ENCODE measurements around the gene C18orf32. TPM values are rescaled to one million over a fixed set of nuclear protein-coding genes. Genes with fewer than 3 reads are reported as not detected.
"Not testable (repeated sequence)": the region's sequence is repeated elsewhere in the genome, so short reads cannot be mapped to it uniquely, and the experiment has no call there.

C18orf32 gene
- 49.3 TPM for total RNA-seq
- long read RNA-seq, full-length matches to known transcripts: 51 of 64 reads
- long read RNA-seq, partial matches to known transcripts: 1 of 64 reads
- long read RNA-seq, other reads (novel, unspliced or antisense): 12 of 64 reads

DNA sequence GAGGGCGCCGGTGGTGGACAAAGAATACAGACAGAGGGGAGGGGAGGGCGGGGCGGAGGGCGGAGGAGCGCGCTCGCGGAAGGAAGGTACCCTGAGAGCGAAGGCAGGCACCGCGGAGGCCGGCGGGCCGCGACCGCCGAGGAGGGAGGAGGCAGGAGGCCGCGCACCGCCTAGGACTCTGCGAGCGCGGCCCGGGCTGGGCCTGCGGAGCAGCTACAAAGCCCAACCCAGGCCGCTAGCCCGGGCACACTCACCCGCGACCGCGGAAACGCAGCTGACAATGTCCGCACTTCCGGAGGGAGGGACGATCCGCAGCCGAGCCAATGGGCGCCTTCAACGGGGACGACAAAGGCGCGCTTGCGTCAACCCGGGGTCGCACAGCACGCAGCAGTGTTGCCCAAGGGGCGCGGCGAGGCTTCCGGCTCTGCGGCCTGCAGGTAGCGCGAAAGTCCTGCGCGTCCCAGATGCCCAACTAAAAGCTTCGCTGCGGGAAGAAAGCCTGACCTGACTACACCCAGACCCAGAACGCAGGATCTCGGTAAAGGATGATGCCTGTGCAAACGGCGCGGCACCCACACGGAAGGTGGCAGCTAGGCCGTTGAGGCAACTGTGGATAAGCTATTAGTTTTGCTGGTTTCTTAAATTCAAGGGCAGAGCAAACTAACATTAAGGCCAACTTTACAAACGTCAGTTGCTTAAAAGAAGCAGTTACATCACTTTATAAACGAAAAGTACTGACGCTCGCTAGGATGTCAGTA lies at the start of gene C18orf32:
TSS of gene C18orf32 (minus strand) at position 282 of the 758 bp plus-strand sequence. CDS start 3,486 bp downstream, outside the sequence.
- intact Hi-C loops (cut with micrococcal nuclease): no loop called here
- DNase-seq: peak; percentile 97

GRCh38 chr18:49534846-49535601 lies 48.0 kb upstream of the C18orf32 start:
- DNase-seq (no peak), ATAC-seq (no peak)
- intact Hi-C loops (cut with micrococcal nuclease): no loop called here

More for the DNA sequence above, at the start of gene C18orf32:
- peak; percentile 99 for ATAC-seq

DNA sequence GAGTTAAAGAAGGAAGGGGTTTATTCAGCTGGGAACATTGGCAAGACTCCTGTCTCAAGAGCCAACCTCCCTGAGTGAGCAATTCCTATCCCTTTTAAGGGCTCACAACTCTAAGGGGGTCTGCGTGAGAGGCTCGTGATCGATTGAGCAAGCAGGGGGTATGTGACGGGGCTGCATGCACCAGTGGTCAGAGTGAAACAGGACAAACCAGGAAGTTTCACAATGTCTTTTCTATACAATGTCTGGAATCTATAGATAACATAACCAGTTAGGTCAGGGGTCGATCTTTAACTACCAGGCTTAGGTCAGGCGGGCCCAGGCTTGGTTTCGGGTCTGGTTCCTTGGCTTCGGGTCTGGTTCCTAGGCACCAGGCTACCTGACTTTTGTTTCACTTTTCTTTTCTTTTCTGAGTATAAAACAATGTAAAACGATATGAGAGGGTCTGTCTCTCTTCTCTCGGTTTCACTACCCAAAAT lies 44.7 kb upstream of the C18orf32 start:
- no peak for ATAC-seq
- intact Hi-C loops (cut with micrococcal nuclease): no loop called here
- DNase-seq: no peak

DNA sequence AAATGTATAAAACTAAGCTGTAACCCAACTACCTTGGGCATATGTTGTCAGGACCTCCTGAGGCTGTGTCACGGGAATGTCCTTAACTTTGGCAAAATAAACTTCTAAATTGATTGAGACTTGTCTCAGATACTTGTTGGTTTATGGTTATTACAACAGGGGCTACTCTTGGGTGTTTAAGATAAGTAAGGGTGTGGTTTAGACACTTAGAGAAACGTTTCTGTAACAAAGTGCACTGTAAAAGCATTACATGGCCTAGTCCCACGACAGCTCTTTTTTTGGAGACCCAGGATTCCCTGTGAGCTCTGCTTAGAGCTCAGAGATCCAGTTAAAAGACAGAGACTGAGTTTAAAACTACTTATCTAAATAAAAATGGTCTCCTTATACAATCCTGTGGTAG lies 42.6 kb upstream of the C18orf32 start:
- intact Hi-C loops (cut with micrococcal nuclease): no loop called here

GRCh38 chr18:49527631-49528327 lies 40.7 kb upstream of the C18orf32 start:
- intact Hi-C loops (cut with micrococcal nuclease): no loop called here
- ATAC-seq: no peak

More for the DNA sequence above, 42.6 kb upstream of the C18orf32 start:
- ATAC-seq (no peak), DNase-seq (no peak)

GRCh38 chr18:49525981-49526380 lies 38.9 kb upstream of the C18orf32 start:
- ATAC-seq (no peak), DNase-seq (no peak)
- intact Hi-C loops (cut with micrococcal nuclease): no loop called here

More at GRCh38 chr18:49527631-49528327, 40.7 kb upstream of the C18orf32 start:
- no peak for DNase-seq

DNA sequence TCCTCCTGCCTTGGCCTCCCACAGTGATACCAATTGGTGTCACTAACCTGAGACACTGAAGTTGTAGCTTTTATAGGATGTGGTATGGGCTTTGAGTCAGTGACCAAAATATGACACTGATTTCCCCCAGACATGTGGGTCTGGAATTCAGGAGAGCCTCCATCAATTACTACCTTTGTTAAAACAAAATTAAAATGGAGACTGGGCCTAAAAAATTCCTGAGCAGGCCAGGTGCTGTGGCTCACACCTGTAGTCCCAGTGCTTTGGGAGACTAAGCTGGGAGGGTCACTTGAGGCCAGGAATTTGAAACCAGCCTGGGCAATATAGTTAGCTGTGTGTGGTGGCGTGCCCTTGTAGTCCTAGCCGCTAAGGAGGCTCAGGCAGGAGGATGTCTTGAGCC lies 37.9 kb upstream of the C18orf32 start:
- DNase-seq (no peak), ATAC-seq (no peak)
- intact Hi-C loops (cut with micrococcal nuclease): no loop called here

- DNase-seq (no peak), ATAC-seq (no peak)
- intact Hi-C loops (cut with micrococcal nuclease): no loop called here
These were observed 37.3 kb upstream of the C18orf32 start for GRCh38 chr18:49524349-49524748.

DNA sequence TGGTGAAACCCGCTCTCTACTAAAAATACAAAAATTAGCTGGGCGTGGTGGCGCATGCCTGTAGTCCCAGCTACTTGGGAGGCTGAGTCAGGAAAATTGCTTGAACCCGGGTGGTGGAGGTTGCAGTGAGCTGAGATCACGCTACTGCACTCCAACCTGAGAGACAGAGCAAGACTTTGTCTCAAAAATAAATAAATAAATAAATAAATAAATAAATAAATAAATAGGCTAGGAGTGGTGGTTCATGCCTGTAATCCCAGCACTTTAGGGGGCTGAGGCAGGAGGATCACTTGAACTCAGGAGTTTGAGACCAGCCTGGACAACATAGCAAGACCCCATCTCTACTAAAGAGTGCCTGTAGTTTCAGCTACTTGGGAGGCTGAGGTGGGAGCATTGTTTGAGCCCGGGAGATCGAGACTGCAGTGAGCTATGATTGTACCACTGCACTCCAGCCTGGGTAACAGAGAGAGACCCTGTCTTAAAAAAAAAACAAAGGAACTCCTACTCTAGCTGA lies 36.6 kb upstream of the C18orf32 start:
- DNase-seq; ATAC-seq; intact Hi-C loops (cut with micrococcal nuclease): not testable (repeated sequence)

GRCh38 chr18:49521216-49521835 lies 34.3 kb upstream of the C18orf32 start:
- intact Hi-C loops (cut with micrococcal nuclease): no loop called here
- ATAC-seq (peak; percentile 43), DNase-seq (no peak)

DNA sequence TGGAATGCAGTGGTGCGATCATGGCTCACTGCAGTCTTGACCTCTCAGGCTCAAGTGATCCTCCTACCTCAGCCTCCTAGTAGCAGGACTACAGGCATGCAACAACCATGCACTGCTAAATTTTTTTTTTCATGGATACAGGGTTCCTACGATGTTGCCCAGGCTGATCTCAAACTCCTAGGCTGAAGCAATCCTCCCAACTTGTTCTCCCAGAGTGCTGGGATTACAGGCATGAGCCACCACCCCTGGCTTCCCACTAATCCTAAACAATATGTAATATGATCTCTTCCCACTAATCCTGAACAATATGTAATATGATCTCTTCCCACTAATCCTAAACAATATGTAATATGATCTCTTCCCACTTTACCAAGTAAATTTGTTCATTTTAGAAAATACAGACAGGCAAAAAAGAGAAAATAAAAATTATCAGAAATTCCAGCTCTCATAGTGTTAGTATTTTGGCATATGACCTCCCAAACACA lies 33.7 kb upstream of the C18orf32 start:
- DNase-seq (no peak), ATAC-seq (no peak)
- intact Hi-C loops (cut with micrococcal nuclease): no loop called here

DNA sequence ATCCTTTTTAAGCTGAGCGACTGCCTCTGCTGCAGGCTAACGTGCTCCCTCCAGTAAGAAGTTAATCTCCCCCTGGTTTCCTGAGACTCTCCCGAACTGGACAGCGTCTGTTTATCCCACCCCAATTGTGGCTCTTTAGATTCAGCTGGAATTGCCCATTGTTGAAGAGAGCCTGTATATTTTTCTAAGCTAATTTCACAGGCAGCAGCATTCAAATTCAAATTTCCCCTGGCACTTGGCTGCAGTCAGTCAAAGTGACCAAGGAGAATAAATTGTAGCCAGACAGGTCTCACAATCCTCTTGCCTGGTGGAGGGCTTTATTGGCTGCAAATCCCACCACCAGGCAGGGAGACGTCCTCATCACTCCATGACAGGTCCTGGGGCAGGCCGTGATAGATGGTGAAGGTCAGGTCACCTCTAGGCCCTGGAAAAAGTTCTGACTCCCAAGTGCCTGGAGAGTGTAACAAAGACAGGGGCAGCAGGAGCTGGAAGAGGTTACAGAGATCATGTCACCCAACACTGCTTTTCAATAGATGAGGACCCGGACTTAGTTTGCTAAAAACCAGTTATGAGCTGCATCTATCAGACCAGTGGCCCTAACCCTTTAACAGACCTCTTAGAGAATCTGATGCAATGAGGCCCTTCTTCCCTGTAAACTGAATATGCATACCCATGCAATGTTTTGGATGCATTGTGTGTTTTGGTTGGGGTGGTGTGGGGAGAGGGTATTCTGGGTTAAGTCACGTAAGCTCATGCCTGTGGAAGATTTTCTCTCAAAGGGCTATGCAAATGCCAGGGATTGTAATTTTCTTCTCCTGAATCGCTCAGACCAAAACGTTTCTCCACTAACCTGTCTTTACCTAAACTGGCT lies 32.3 kb upstream of the C18orf32 start:
- no peak for DNase-seq
- intact Hi-C loops (cut with micrococcal nuclease): no loop called here
- ATAC-seq: no peak

GRCh38 chr18:49517483-49517882 lies 30.4 kb upstream of the C18orf32 start:
- DNase-seq (no peak), ATAC-seq (no peak)
- intact Hi-C loops (cut with micrococcal nuclease): no loop called here

GRCh38 chr18:49515516-49515915 lies 28.5 kb upstream of the C18orf32 start:
- intact Hi-C loops (cut with micrococcal nuclease): no loop called here
- ATAC-seq: no peak
- DNase-seq: no peak

DNA sequence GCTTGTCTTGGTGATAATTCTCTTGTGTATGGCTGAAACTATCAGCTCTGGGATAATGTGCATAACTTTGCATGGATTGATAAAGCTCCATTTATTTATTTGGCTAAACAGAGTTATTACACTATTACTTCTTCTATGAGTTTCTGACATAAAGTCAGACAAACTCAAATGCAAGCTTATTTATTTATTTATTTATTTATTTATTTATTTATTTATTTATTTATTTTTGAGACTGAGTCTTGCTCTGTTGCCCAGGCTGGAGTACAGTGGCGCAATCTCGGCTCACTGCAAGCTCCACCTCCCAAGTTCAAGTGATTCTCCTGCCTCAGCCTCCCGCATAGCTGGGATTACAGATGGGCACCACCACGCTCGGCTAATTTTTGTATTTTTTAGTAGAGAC lies 28.0 kb upstream of the C18orf32 start:
- intact Hi-C loops (cut with micrococcal nuclease); ATAC-seq; DNase-seq: not testable (repeated sequence)

DNA sequence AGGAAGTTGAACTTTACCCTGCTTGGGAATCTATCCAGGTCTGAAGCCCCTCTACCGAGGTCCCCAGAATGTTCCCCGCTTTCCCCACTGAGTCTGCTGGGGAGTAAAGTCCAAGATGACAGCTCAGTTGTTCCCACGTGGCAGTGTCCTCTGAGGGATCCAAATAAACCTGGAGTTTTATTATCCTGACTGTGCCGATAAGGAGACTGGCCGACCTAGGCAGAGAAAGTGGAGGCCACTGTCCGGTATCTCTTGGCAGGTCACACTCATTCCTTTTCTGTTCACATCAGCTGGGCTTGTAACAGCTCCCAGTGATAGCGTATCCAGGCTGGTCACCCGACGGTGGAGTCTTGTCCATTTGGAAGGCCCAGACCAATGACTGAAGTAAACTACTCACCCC lies 27.5 kb upstream of the C18orf32 start:
- DNase-seq (no peak), ATAC-seq (peak; percentile 86)
- intact Hi-C loops (cut with micrococcal nuclease): loop anchor here (5.0 kb wide), 1 partner anchor 343 kb away; no protein-coding TSS in a partner anchor

GRCh38 chr18:49512876-49513275 lies 25.8 kb upstream of the C18orf32 start:
- intact Hi-C loops (cut with micrococcal nuclease): loop anchor here (5.0 kb wide), 1 partner anchor 344 kb away; no protein-coding TSS in a partner anchor
- not testable (repeated sequence) for DNase-seq, ATAC-seq
